Hypothalamus (tissue), 51 donors: Measurements from ENCODE around the gene ARHGAP26.

Experiments used
- DNase-seq, 51 donors: peaks; one replicate each; lab custom pipeline; 2025; lab: John Stamatoyannopoulos, UW

Gene ARHGAP26

GRCh38 chr5:143205386-143205785, 435.2 kb downstream of the ARHGAP26 start:
- no peak for DNase-seq

GRCh38 chr5:143205883-143206195, 435.7 kb downstream of the ARHGAP26 start:
- no peak for DNase-seq

GRCh38 chr5:143206196-143207053, 436.2 kb downstream of the ARHGAP26 start:
- DNase-seq = no peak

- DNase-seq = no peak
These were observed 436.9 kb downstream of the ARHGAP26 start for GRCh38 chr5:143207058-143207457.

- DNase-seq = no peak
These were observed 437.6 kb downstream of the ARHGAP26 start for GRCh38 chr5:143207563-143208364.

GRCh38 chr5:143208365-143208641, 438.1 kb downstream of the ARHGAP26 start:
- no peak for DNase-seq

GRCh38 chr5:143208781-143209510, 438.8 kb downstream of the ARHGAP26 start:
- no peak for DNase-seq

- DNase-seq = no peak
These were observed 439.8 kb downstream of the ARHGAP26 start for GRCh38 chr5:143209881-143210395.

- no peak for DNase-seq
These were observed 440.4 kb downstream of the ARHGAP26 start for GRCh38 chr5:143210576-143210975.

GRCh38 chr5:143212261-143212660, 442.1 kb downstream of the ARHGAP26 start:
- no peak for DNase-seq

GRCh38 chr5:143213231-143213850, 443.2 kb downstream of the ARHGAP26 start:
- peak in 1 of 51 donors; percentile 11 for DNase-seq

- DNase-seq = no peak
These were observed 443.7 kb downstream of the ARHGAP26 start for GRCh38 chr5:143213851-143214363.

- no peak for DNase-seq
These were observed 444.3 kb downstream of the ARHGAP26 start for GRCh38 chr5:143214458-143214857.

GRCh38 chr5:143214890-143215289, 444.7 kb downstream of the ARHGAP26 start:
- no peak for DNase-seq

GRCh38 chr5:143215690-143216089, 445.5 kb downstream of the ARHGAP26 start:
- DNase-seq = no peak

GRCh38 chr5:143216211-143216610, 446.0 kb downstream of the ARHGAP26 start:
- DNase-seq = no peak

- no peak for DNase-seq
These were observed 447.1 kb downstream of the ARHGAP26 start for GRCh38 chr5:143217065-143217803.

- DNase-seq = no peak
These were observed 447.6 kb downstream of the ARHGAP26 start for GRCh38 chr5:143217804-143218160.

- no peak for DNase-seq
These were observed 448.5 kb downstream of the ARHGAP26 start for GRCh38 chr5:143218517-143219170.
